GM12872 (cell line): ENCODE measurements around the gene VPS26B.

Source experiments
- CTCF ChIP-seq: IDR thresholded peaks from 3 replicates; pipeline ENCODE4 v1.5.1; 2011; ENCODE audit warnings: low read depth, mild to moderate bottlenecking, low read length, moderate library complexity; ENCODE audit not compliant: insufficient read depth

VPS26B gene

GRCh38 chr11:134253188-134253993, 28.9 kb downstream of the VPS26B start, which contains the start of the genes ACAD8 and THYN1:
Gene ACAD8, plus strand, starts transcription at chr11:134253568. Its CDS starts 33 bp downstream, at chr11:134253601.
Gene THYN1, minus strand, starts transcription at chr11:134253352. Its CDS starts 470 bp downstream, at chr11:134252882.
- no peak for TF ChIP-seq CTCF

GRCh38 chr11:134254433-134255183, 30.1 kb downstream of the VPS26B start:
- no peak for TF ChIP-seq CTCF

GRCh38 chr11:134257101-134257500, 32.6 kb downstream of the VPS26B start:
- no peak for TF ChIP-seq CTCF

- no peak for TF ChIP-seq CTCF
Observed at GRCh38 chr11:134258577-134258976, 34.1 kb downstream of the VPS26B start.

GRCh38 chr11:134260503-134260902, 36.0 kb downstream of the VPS26B start:
- TF ChIP-seq CTCF = no peak

GRCh38 chr11:134260983-134261382, 36.5 kb downstream of the VPS26B start:
- no peak for TF ChIP-seq CTCF

GRCh38 chr11:134261626-134262488, 37.4 kb downstream of the VPS26B start:
- TF ChIP-seq CTCF = peak; percentile 65
